ENCODE data around the gene CHD1.

DNA sequence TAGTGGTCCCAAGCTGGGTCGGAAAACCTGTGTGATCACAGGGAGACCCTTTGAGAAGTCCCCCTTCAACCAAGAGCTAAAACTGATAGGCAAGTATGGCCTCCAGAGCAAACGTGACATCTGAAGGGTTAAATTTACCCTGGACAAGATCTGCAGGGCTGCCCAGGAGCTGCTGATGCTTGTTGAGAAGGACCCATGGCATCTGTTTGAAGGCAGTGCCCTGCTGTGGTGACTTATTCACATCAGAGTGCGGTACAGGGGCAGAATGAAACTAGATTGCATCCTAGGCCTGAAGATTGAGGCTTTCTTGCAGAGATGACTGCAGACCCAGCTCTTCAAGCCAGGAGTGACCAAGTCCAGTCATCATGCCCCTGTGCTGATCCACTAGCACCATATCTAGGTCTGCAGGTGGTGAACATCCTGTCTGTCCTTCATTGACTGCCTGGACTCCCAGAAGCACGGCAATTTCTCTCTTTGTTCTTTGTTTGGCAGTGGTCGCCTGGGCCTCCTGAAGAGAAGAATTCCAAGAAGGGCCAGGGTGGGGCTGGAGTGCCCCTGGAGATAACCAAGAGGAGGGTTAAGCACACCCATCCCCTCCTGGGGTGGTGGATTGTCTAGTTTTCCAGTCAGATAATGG is 25.7 kb upstream of the CHD1 start:
- TF ChIP-seq POLR2AphosphoS5 (IDR thresholded peaks at IDR 0.05; ENCODE audit: borderline replicate concordance, low read depth, low read length), result no peak
- TF ChIP-seq EZH2 (IDR thresholded peaks at IDR 0.05), result no peak
- no peak for TF ChIP-seq FOXP2 (optimal IDR thresholded peaks at IDR 0.05; ENCODE audit: control extremely low read depth, extremely low read length, insufficient read depth)

Measured in SK-N-MC (cell line).